A673 (cell line): ENCODE results near the gene EBF4. TPM values are rescaled to one million over a fixed set of nuclear protein-coding genes. Genes with fewer than 3 reads are reported as not detected.

Source experiments
- BruUV-seq: library from RNA; stranded (reverse); fragments of 400-500 nt; replicated peaks from 2 replicates; lab custom pipeline; 2021; lab: Mats Ljungman, UMichigan
- CTCF ChIA-PET: fragments of 300-600 bp; sonication (Branson Sonifier 250); formaldehyde crosslinking; loops from one replicate; lab custom pipeline; 2022; ENCODE audit warnings: antibody characterized with exemption; lab: Charles Lee
- POLR2A ChIA-PET: fragments of 300-600 bp; sonication (Branson Sonifier 250); formaldehyde crosslinking; loops from one replicate; lab custom pipeline; 2022; ENCODE audit warnings: antibody characterized with exemption; ENCODE audit not compliant: low non-redundant PET; lab: Charles Lee
- DNase-seq: peaks from one replicate; pipeline ENCODE4 v3.0.0-alpha.2; 2015; ENCODE audit warnings: low spot score
- H3K27ac ChIP-seq: fragments of 200-600 bp; sonication (generic); 2 replicates; pipeline ENCODE4 v1.5.1; 2016; ENCODE audit warnings: mixed run types, low read depth, mild to moderate bottlenecking, mixed read lengths, antibody characterized with exemption, low read length; ENCODE audit not compliant: poor library complexity, severe bottlenecking
- H3K27me3 ChIP-seq: fragments of 200-600 bp; sonication (generic); replicated peaks from 2 replicates; pipeline ENCODE4 v1.6.1; 2017; ENCODE audit warnings: mixed run types, low read depth, mild to moderate bottlenecking, mixed read lengths, antibody characterized with exemption, low read length; ENCODE audit not compliant: insufficient read depth, poor library complexity
- H3K36me3 ChIP-seq: fragments of 200-600 bp; sonication (generic); 2 replicates; pipeline ENCODE4 v1.6.1; 2016; ENCODE audit warnings: mixed run types, mild to moderate bottlenecking, mixed read lengths, antibody characterized with exemption, low read length; ENCODE audit not compliant: insufficient read depth, poor library complexity, severe bottlenecking
- H3K4me1 ChIP-seq: fragments of 200-600 bp; sonication (generic); 2 replicates; pipeline ENCODE4 v1.6.1; 2017; ENCODE audit warnings: mixed run types, mild to moderate bottlenecking, mixed read lengths, antibody characterized with exemption, low read length; ENCODE audit not compliant: insufficient read depth, poor library complexity, severe bottlenecking
- H3K4me3 ChIP-seq: fragments of 200-600 bp; sonication (generic); 2 replicates; pipeline ENCODE4 v1.5.1; 2016; ENCODE audit warnings: low read depth, mixed run types, mild to moderate bottlenecking, mixed read lengths, low read length; ENCODE audit not compliant: poor library complexity, severe bottlenecking
- H3K9me3 ChIP-seq: fragments of 200-600 bp; sonication (generic); 2 replicates; pipeline ENCODE4 v1.6.1; 2016; ENCODE audit warnings: mixed run types, low read depth, mild to moderate bottlenecking, mixed read lengths, antibody characterized with exemption, low read length; ENCODE audit not compliant: poor library complexity, severe bottlenecking
- CTCF ChIP-seq: fragments of 300-800, 200-600 bp; sonication (generic); conservative IDR thresholded peaks from 2 replicates; pipeline ENCODE4 v1.5.1; 2017; ENCODE audit warnings: low read depth, mild to moderate bottlenecking, antibody characterized with exemption, low read length, moderate library complexity, mixed read lengths
- EZH2 ChIP-seq: fragments of 200-600 bp; sonication (generic); IDR thresholded peaks from 2 replicates; pipeline ENCODE4 v1.6.1; 2017; ENCODE audit warnings: borderline replicate concordance, low read depth, mild to moderate bottlenecking, mixed read lengths, antibody characterized with exemption, low read length; ENCODE audit not compliant: poor library complexity, severe bottlenecking
- intact Hi-C: fragments of 100-400 bp; cut with micrococcal nuclease; formaldehyde crosslinking; loops from one replicate; pipeline ENCODE4 v1.10.0; 2022; ENCODE audit not compliant: unreplicated experiment
- total RNA-seq: library from RNA; stranded (reverse); gene quantifications from 2 replicates; pipeline ENCODE4 v1.2.3, GENCODE V29; 2021

EBF4 gene
- total RNA-seq, 1 experiment from 2014 or later = 0.52 TPM

GRCh38 chr20:2745936-2746635 is 53.5 kb downstream of the EBF4 start:
- ChIA-PET CTCF (no interaction called here), POLR2A (no interaction called here)
- Histone ChIP-seq H3K36me3 (no peaks in the 10 kb centered on the region), H3K9me3 (no peaks in the 10 kb centered on the region), H3K4me3 (no peak overlapping the region), H3K27ac (no peak overlapping the region), H3K4me1 (no peaks in the 10 kb centered on the region), H3K27me3 (peaks cover 27% of the 10 kb centered on the region)
- no TSS peak for BruUV-seq
- intact Hi-C loops = loop anchor here (10.0 kb wide), 1 partner anchor 249 kb away; no protein-coding TSS in a partner anchor
- no peak for DNase-seq
- no peak for TF ChIP-seq EZH2
- TF ChIP-seq CTCF = no peak

- DNase-seq = no peak
- Histone ChIP-seq H3K27me3 (peaks cover 34% of the 10 kb centered on the region), H3K9me3 (no peaks in the 10 kb centered on the region), H3K36me3 (no peaks in the 10 kb centered on the region), H3K27ac (no peak overlapping the region), H3K4me1 (no peaks in the 10 kb centered on the region), H3K4me3 (no peak overlapping the region)
- no TSS peak for BruUV-seq
- POLR2A ChIA-PET = no interaction called here
- intact Hi-C loops = loop anchor here (10.0 kb wide), 1 partner anchor 248 kb away; no protein-coding TSS in a partner anchor
- TF ChIP-seq EZH2 = no peak
- TF ChIP-seq CTCF = no peak
- CTCF ChIA-PET = no interaction called here
These were observed 54.2 kb downstream of the EBF4 start for GRCh38 chr20:2746636-2747265.

GRCh38 chr20:2747676-2748235 is 55.2 kb downstream of the EBF4 start:
- ChIA-PET CTCF (no interaction called here), POLR2A (no interaction called here)
- no TSS peak for BruUV-seq
- Histone ChIP-seq H3K36me3 (no peaks in the 10 kb centered on the region), H3K4me1 (peaks cover 5% of the 10 kb centered on the region), H3K4me3 (no peak overlapping the region), H3K27me3 (peaks cover 42% of the 10 kb centered on the region), H3K27ac (no peak overlapping the region), H3K9me3 (no peaks in the 10 kb centered on the region)
- intact Hi-C loops = loop anchor here (10.0 kb wide), 1 partner anchor 247 kb away; no protein-coding TSS in a partner anchor
- no peak for TF ChIP-seq CTCF
- TF ChIP-seq EZH2 = no peak
- no peak for DNase-seq
